Measurements from ENCODE around the gene C10orf105.

The C10orf105 gene

DNA sequence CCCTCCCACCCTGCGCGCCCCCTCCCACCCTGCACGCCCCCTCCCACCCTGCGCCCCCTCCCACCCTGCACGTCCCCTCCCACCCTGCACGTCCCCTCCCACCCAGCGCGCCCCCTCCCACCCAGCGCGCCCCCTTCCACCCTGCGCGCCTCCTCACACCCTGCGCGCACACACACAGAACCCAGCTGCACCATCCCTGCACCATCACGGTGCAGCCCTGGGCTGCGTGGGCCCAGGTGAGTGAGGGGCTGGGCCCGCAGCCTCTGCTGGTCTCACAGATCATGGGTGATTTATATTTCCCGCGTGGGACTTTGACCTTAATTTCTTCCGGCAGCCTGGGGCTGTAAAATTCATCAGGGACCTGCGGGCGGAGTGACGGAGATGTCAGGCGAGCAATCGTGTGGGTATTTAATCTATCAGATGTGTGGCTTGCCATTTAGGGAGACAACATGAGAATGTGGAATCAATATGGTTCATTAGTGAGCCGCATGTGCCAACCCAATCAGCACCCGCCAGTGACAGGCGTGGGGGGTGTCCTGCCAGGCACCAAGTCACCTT, 57.7 kb downstream of the C10orf105 start:
- TF ChIP-seq, protein P1, sequence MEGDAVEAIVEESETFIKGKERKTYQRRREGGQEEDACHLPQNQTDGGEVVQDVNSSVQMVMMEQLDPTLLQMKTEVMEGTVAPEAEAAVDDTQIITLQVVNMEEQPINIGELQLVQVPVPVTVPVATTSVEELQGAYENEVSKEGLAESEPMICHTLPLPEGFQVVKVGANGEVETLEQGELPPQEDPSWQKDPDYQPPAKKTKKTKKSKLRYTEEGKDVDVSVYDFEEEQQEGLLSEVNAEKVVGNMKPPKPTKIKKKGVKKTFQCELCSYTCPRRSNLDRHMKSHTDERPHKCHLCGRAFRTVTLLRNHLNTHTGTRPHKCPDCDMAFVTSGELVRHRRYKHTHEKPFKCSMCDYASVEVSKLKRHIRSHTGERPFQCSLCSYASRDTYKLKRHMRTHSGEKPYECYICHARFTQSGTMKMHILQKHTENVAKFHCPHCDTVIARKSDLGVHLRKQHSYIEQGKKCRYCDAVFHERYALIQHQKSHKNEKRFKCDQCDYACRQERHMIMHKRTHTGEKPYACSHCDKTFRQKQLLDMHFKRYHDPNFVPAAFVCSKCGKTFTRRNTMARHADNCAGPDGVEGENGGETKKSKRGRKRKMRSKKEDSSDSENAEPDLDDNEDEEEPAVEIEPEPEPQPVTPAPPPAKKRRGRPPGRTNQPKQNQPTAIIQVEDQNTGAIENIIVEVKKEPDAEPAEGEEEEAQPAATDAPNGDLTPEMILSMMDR (IDR thresholded peaks at IDR 0.05; ENCODE audit: low read depth, low read length) = no peak

More for the DNA sequence above, 57.7 kb downstream of the C10orf105 start:
- H3K4me3 ChIP-seq (ENCODE audit: low read depth, low read length) = no peak overlapping the region
